Measurements from ENCODE around the gene TMIGD3.
"Not testable (repeated sequence)": the region's sequence is repeated elsewhere in the genome, so short reads cannot be mapped to it uniquely, and the experiment has no call there.

The TMIGD3 gene

DNA sequence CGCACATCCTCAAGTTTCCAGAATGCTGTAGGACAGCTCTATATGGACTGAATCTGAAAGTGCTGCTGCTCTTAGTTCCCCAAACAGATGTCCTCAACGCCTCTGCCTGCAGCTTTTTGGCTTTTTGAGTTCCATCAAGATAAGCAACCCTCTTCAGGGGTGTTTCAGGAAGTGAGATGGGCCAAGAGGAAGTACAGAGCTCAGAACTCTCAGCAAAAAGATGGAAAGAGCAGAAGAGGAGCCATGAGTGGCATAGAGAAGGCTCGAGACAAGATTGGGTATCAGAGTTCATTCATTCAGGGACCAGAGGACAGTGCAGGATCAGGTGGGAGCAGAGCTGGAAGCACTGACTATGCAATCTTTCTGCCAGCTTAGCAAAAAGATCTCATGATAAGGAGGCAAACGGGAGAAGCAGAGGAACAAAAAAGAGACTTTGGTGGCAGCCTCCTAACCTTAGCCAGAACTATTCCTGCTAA lies at the start of gene TMIGD3, which contains the start of gene ADORA3:
TSS of gene TMIGD3 (minus strand) at position 49 of the 476 bp plus-strand sequence. CDS start 279 bp downstream, outside the sequence.
TSS of gene ADORA3 (minus strand) at position 49 of the 476 bp plus-strand sequence. CDS start 279 bp downstream, outside the sequence.
- no peak for DNase-seq

DNA sequence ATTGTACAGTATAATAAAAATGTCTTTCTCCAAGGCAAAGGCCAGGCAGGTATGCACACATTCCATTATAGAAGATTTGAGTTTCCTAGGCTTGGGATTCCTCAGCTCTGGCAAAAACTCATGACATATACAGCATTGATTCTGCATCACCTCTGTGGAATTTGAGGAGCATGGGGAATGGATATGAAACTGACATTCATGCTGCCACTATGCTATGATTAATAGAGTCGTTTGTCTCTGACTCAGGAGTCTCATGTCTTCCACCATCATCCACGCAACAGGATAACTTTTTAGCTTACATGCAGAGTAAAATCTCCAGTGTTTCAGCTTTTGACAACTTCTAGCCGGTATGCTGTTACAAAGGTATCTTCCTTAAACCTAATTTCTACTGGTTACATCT lies 49.8 kb upstream of the TMIGD3 start:
- no peak for DNase-seq

DNA sequence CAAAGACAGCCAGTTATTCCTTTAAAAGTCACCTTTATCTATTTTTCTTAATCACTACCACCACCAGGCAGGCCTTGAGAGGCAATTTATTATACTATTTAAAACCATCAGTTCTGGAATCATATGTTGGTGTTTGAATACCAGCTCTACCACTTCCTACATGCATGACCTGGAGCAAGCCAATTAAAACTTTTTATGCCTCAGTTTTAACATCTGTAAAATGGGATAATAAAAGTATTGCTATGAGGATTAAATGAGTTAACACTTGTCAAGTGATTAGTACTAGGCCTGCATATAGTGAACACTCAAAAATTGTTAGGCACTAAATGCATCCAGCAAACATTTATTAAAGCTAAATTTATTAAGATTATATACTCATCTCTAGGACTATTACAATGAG lies 49.2 kb upstream of the TMIGD3 start:
- no peak for DNase-seq

DNA sequence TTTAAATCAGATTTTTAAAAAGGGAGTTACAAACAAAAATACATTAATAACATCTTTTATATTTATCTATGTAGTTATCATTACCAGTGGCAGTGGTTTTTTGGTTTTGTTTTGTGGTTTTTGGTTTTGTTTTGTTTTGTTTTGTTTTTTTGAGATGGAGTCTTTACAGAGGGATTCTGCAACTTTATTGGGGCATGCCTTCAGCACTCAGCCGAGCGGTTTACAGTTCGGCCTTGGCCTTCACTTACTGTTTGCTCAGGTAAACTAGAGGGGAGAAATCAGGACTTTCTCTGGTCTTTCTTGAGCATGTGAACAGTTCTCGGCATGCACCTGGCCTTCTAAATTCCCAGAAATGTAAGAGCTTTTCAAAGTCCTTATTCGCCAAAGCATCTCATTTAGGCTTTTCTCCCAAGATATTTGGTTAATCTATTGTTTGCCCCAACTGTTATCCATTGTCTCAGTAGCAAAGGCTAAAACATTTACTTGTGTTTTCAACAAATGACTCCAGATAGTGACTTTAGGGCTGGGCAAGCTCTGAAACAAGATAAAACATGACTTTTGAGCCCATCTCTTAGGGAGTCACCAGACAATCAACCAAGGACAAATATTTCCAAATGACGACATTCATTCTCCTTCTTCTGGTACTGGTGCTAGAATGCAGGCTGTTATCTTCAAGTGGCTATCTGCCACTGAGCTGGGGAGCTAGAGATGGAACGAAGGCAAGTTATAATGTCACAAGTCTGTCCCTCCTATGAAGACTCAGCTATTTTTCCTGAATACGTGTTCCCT lies 48.4 kb upstream of the TMIGD3 start:
- DNase-seq = no peak

DNA sequence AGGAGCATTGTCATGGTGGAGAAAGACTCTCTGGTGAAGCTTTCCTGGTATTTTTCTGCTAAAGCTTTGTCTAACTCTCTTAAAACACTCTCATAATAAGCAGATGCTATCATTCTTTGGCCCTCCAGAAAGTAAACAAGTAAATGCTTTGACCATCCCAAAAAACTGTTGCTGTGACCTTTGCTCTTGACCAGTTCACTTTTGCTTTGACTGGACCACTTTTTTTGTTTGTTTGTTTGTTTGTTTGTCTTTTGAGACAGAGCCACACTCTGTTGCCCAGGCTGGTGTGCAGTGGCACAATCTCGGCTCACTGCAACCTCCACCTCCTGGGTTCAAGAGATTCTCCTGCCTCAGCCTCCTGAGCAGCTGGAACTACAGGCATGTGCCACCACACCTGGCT lies 44.4 kb upstream of the TMIGD3 start:
- DNase-seq = not testable (repeated sequence)

DNA sequence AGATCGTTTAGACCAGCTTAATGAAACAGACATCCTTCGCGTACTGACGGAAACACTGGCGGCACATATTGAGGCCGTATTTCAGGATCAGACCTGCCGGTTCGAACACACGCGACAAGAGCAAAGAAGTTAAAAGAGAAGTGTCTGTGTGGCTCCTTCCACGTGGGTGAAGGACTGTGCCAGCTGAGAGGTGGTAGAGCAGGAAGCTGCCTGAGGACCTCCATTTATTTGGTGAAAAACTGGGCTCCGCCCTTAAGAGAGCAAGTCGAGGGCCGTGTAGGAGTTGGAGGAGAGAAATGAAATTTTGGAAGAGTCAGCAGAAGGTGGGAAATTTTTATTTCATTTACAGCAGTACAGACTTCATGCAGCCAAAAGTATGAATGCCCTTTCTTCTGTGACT lies 38.8 kb upstream of the TMIGD3 start:
- no peak for DNase-seq

DNA sequence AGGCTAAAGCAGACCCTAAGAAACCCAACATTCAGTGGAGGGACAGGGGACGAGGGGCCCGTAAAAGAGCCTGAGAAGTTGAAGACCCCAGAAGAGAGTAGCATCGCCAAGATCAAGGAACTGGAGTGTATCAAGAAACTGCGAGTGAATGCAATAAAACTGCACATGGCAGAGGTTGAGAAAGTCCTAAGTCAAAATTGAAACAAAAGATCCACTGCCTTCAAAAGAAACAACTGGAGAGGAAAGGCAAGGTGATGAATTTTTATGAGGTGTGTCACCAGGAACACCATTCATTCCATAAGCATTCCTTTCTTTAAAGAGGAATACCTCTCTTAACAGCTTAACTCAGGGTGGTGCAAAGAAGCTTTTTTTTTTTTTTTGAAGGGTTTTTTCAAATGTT lies 38.3 kb upstream of the TMIGD3 start:
- DNase-seq = no peak

DNA sequence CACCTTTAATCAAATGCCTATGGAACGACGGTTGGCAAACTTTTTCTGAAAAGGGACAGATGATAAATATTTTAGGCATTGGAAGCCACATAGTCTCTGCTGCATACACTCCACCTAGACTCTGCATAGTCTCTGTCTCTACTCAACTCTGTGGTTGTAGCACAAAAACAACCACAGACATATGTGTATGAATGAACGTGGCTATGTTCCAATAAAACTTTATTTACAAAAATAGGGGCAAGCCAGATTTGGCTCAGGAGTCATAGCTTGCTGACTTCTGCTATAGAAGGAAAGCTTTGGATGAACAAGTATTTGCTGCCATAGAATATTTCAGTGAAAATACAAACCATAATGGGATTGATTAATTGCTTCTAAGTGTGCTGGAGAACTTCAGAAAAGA lies 37.5 kb upstream of the TMIGD3 start:
- no peak for DNase-seq

DNA sequence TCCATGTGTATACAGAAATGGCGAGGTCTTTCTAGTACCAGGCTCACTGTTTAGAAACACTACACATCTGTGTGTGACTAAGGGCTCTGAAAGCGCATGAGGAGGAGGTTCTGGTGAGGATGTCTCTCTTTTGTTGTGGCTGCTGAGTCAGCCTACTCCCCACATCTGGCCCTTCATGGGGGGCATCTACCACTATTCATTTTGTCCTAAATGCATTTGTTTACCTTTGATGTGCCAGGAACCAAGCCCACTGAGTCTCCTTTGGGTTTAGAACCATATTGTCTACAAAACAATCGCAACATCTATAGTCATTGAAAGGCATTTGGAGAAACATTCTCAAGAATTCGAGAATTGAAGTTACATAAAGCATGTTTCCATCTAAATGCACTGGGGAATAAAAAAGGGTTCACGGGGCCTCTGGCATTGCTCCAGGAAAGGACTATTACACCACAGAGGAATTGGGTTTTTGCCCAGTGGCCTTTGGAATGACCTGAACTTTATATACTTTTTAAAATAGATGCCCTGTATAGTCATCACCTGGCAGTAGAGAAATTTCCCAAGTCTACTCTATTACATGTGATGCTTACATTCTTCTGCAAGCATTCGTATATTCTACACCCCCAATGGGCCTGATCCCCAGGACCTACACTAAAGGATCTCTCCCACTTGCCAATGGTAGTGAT lies 35.1 kb upstream of the TMIGD3 start:
- DNase-seq = no peak

DNA sequence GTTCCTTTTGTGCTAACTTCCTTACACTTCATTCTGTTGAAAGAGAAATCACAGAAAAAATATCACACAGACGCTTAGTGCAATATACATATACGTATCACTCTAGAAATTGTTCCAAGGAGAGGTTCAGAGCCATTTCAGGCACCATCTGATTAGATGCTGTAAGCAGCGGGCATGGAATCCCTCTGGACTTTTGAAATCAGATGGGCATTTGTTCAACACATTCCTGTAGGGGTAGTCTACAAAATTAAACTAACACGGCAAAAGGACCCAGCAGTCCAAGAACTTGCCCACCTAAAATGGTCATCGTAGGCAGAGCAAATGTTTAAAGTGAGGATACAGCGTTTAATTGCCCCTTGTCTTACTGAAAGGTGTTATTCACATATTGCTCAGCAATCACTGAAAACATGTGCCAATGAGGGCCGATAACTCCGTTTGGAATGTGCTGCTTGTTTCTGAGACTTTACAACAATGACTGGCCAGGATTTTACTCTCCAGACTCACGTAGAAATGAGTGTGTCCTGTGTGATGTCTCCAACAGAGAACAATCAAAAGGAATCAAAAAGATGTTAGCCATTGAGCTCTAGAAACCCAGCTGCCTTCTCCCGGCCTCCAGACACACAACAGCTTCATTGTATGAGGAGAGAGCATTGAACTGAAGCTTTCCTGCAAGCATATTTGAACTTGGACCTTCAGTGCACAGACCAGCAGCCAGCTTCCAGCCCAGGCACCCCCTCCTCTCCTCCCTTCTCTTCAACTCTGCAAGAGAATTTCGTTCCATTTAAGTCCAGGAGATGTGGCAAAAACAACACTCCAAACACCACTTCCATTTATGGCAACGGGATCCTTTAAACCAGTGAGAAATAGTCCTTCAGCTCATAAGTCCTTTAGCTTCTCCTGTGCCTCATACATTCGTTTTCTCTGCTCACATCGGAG lies 32.1 kb upstream of the TMIGD3 start:
- DNase-seq = no peak

DNA sequence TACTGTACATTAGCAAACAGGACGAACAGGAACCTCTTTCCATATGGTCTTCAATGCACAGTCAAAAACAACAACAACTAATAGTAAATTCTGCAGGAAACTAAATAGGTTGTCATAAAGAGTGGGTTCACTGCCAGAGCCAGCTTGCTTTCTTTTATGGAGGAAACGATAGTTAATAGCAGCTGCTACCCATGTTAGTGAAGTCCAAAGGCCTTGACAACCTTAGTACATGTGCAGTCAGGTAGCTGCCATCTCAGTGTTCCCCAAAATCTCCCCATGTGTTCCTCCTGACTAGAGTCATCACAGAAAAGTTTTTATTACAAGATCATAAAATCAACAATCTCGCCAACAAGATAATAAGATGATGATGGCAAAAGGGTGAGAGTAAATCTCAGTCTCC lies 16.6 kb upstream of the TMIGD3 start:
- DNase-seq = no peak

DNA sequence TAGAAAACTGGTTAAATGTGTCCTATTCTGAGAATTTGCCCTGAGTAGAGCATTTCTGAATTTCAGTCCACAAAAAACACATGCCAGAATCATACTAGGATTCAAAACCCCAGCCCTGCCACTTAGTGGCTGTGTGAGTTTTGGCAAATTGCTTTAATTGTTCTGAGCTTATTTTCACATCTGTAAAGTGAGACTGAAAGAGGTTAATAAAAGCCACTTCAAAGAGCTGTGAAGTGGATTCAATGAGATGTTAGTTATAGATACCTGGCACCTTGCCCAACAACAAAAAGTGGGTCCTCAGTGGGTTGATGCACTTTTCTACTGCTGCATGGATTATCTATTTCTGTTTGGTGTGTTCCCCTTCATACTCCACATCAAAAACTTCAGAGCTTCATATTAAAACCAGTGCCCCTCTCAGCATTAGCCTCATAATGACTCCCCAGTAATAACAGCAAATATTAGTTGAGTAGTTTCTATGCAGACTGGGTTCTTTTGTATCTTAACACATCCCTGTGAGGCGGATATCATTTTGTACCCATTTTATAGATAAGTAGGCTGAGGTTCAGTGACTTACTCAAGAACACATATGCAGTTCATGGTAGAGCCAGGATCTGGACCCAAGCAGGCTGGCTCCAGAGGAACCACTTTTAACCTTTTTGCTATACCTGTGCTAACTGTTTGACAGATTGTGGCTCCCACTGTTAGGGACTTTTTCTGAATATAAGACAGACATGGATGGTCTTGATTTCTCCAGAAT lies 14.2 kb upstream of the TMIGD3 start:
- no peak for DNase-seq

DNA sequence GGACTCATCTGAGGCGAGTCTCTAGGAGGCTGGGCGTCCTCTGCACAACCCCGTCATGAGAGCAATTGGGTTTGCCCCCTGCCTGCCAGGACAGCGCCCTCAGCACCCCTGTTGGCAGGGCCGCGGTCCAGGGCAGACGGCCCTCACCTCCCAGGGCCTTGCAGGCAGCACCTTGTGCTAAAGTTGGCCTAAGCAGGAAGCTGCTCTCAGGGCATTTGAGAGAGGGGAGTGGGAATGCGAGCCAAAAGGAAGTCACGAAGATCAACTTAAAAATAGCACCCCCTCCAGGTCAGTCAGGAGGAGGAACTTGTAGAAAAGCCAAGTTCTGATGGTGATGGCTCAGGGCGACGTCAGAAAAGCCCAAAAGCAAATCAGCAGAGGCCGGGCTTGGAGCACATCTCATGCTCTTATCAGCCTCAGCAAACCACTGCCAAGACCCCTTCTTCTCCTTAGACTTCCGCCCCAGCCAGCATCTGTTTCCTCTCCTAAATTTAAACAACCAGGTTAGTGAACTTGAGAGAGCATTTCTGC lies 12.6 kb upstream of the TMIGD3 start:
- no peak for DNase-seq

DNA sequence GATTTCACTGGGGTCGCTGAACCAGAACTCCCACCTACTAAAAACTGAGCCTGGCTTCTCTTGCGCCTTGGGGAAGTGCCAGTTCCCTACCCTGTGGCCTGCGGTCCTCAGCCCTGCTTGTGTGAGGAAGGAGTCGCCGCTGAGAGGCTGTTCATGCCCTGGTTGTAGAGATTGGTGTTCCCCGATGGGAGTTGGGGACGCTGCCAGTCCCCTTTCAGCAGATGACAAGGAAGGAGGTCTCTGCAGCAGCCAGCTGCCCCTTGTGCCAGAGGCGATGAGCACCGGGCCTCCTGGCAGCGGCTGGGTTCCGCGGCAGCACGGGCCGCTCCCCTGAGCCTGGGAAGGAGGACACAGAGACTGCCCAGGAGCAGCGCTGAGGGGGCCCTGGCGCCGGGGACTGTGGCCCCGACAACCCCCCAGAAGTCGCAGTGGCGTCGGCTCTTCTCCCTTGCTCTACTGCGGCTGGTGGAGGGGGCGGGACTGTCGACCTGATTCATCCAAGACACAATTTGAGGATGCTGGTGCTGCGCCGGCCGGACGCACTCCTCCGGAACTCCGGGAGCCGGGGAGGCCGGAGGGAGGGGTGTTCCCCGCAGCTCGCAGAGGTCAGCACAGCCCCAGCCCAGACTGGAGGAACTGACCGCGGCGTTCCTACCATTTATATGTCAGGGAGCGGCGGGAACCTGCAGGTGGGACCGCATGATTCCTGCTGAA lies 12.0 kb upstream of the TMIGD3 start:
- no peak for DNase-seq

DNA sequence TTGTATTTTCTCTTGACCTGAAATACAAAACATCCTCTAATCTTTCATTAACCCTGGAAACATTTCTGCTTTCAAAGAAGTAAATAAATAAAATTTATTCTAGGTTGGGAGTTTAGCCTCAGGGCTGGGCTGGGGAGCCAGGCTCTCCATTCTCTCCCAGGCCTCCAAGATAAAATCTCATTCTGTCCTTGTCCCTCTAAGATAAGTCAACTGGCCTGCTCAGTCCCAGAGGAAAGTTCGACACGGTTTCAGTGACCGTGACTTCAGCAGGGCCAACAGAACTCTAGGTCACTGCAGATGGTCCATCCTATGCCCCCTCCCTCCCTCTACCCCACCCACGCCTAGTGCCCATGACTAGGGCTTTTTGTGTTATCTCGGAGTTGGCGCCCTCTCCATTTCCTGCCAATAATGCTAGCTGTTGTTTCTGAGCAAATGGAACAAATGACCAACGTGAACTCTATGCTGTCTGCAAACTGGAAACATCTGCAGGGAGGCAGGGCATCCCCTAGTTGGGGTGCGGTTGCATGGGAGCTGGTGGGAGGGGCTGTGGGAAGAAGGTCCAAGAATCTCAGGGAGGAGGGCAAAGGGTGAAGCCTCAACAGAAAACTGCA lies 10.1 kb upstream of the TMIGD3 start:
- no peak for DNase-seq

DNA sequence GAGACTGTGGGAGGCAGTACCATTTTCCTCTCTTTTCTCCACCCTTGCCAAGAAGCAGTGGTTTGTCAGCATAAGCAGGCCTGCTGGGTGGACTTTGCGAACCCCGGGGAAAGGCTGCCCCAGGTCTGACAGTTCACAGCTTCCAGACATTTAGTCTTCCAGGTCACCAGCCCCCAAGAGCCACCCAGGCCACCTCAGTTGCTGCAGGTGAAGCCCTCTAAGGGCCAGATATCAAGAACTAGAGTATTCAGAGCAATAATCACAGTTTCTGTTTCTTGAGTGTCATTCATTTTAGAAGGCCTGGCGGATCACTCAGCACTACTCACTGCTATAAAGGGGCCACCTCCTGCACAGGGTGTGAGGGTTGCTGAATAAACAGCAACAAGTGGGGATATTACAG lies 9.5 kb upstream of the TMIGD3 start:
- DNase-seq = no peak

DNA sequence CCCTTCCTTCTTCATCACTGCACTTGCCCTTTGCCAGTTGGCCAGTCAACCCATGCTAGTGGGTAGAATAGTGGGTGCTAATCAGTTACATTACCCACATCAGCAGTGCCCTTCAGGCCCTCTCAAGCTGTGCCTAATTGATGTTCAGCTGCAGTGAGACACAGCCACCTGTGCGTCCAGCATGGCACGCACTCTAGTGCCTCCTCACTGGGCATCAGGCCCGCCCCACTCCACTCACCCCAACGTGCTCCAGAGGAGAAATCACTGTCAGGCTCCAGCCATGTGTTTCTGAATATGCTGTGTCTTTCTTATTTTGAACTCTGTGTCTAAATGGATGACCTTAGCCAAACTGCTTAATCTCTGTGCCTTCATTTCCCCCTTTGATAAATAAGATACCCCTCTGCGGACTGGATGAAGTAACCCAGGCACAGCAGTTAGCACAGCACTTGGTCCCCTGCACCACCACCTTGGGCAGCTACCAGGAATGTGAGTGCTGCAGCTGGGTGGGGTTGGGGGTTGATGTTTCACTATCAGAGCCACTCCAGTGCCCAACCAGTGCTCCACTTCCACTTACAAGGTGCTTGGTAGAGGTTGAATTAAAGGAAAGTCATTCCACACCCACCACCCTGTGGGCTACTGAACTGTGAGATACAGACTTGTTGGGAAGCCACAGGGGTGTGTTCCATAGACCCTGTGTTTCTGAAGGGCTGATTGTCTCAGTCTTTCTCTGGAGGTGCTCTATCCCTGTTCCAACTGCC lies 8.9 kb upstream of the TMIGD3 start:
- no peak for DNase-seq

DNA sequence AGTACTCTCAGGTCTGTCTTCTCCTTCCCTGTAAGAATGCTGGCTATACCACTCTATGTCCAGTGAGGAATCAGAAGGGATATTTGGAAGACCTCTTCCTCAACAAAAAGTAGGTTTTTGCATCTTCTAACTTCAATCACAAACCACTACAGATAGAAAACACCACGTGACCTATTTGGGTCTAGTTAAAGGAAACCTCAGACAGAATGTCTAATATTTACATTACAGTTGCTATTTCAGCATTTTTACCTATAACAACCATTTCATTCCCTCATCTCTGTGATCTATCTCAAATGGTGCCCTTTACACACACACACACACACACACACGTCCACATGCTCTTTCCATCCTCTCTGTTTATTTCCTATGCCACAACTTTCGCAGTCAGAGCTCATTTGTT lies 7.9 kb upstream of the TMIGD3 start:
- no peak for DNase-seq

DNA sequence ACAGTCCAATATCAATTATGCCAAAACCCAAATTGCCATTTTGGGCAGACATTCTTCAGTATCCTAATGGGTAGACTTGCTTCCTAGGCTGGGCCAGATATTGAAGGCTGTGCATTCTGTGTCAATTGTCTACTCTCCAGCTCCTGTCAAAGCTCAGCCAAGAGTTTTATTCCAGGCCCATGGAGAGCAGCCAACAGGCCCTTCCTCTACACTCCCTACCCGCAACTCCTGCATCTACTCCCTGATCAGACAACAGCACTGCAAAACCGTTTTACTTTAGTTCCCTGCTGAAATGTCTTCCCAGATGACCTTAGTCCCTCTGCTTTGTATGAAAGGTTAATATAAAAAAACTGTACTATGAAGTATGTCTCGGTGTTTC lies 6.6 kb upstream of the TMIGD3 start:
- DNase-seq = no peak
